K562 (cell line): ENCODE measurements around the gene ANKRD12.

Experiments
- ZFP36 ChIP-seq: fragments of 150-350 bp; IDR thresholded peaks from 2 replicates; pipeline ENCODE4 v1.6.1; 2018; ENCODE audit warnings: low read length, low read depth; ENCODE audit not compliant: partially characterized antibody
- ZNF347 ChIP-seq: fragments of 450-650 bp; formaldehyde crosslinking; IDR thresholded peaks from 2 replicates; pipeline ENCODE4 v1.4.0; 2020; ENCODE audit warnings: low read depth, mild to moderate bottlenecking, moderate library complexity

DNA sequence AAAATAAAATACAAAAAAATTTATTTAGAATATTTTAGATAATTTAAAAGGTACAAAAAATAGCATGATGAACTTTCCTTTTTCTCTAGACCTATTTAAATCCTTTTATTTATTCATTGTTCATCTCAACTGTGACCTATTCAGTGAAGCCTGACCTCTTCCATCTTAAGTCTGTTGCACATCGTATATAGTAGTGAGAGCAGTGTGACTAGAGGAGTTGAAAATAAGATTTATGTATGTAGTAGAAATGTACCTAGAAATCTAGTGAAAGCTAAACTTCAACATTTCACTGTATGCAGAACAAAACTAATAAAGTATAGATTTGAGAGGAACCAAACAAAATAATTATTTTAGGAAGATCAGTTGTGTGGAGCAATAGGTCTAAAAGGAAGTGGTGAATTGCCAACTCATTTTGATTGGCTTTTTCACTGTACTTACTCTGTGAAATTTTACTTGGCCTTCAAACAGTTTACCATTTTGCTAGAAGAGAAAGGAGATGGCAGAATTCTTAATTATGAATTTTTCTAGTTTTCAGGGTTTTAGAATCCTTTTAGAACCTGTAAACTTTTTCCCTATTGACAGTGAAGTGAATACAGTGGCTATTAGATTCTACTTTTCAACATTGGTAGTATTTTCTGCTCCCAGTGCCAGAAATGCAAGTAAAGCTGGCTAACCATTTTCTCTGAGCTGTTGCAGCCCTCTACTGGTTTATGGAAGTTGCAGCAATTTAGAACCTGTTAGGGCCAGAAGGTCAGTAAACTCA lies 11.0 kb downstream of the ANKRD12 start:
- TF ChIP-seq ZNF347: no peak
- TF ChIP-seq ZFP36: no peak
